K562 (cell line): Measurements from ENCODE around the gene SLC39A7.

Source experiments
- MAX ChIP-seq: sonication (generic); formaldehyde crosslinking; IDR thresholded peaks from 2 replicates; pipeline ENCODE4 v1.9.0; 2022; ENCODE audit warnings: mild to moderate bottlenecking, missing genetic modification reagents
- MECOM ChIP-seq: fragments of 250-450 bp; sonication (Bioruptor Pico); IDR thresholded peaks from 2 replicates; pipeline ENCODE4 v1.8.0; 2022; ENCODE audit warnings: inconsistent platforms
- POLR2AphosphoS2 ChIP-seq: IDR thresholded peaks from 2 replicates; pipeline ENCODE4 v1.6.1; 2012; ENCODE audit warnings: low read length, improper control_type of control experiment
- POLR2AphosphoS5 ChIP-seq: IDR thresholded peaks from 2 replicates; pipeline ENCODE4 v1.6.1; 2011; ENCODE audit warnings: mild to moderate bottlenecking, low read depth, low read length, moderate library complexity; ENCODE audit not compliant: control insufficient read depth, insufficient read depth
- SMARCE1 ChIP-seq: fragments of 450-650 bp; IDR thresholded peaks from 2 replicates; pipeline ENCODE4 v1.7.1; 2016; ENCODE audit warnings: mild to moderate bottlenecking
- SPI1 ChIP-seq: IDR thresholded peaks from 2 replicates; pipeline ENCODE4 v1.6.1; 2011; ENCODE audit warnings: low read depth, low read length, control low read depth, borderline replicate concordance
- TAF1 ChIP-seq: IDR thresholded peaks from 2 replicates; pipeline ENCODE4 v1.6.1; 2011; ENCODE audit warnings: mild to moderate bottlenecking, low read length, moderate library complexity; ENCODE audit not compliant: insufficient read depth, control insufficient read depth, severe bottlenecking; ENCODE audit errors: extremely low read depth
- ZBTB49 ChIP-seq: sonication (generic); formaldehyde crosslinking; IDR thresholded peaks from 2 replicates; pipeline ENCODE4 v1.8.0; 2022; ENCODE audit warnings: missing genetic modification reagents, mild to moderate bottlenecking, borderline replicate concordance
- TF ChIP-seq, protein P1 (sequence below): sonication (generic); formaldehyde crosslinking; IDR thresholded peaks from 2 replicates; pipeline ENCODE4 v1.5.0; 2020; ENCODE audit warnings: missing genetic modification reagents

GRCh38 chr6:33251395-33252012 lies 50.8 kb downstream of the SLC39A7 start:
- TF ChIP-seq ZBTB49 (CRISPR knock-in tag) (no peak), TAF1 (no peak), POLR2AphosphoS5 (no peak), SMARCE1 (peak; percentile 37; the same call in 1 of the 2 replicates), SPI1 (no peak), MECOM (CRISPR knock-in tag) (no peak), MAX (CRISPR knock-in tag) (no peak), POLR2AphosphoS2 (no peak)
- TF ChIP-seq, protein P1, sequence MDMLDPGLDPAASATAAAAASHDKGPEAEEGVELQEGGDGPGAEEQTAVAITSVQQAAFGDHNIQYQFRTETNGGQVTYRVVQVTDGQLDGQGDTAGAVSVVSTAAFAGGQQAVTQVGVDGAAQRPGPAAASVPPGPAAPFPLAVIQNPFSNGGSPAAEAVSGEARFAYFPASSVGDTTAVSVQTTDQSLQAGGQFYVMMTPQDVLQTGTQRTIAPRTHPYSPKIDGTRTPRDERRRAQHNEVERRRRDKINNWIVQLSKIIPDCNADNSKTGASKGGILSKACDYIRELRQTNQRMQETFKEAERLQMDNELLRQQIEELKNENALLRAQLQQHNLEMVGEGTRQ (CRISPR knock-in tag) = no peak
